GM12872 (cell line): ENCODE results near the gene KIF26A.

Experiments used
- CTCF ChIP-seq: IDR thresholded peaks from 3 replicates; pipeline ENCODE4 v1.5.1; 2011; ENCODE audit warnings: low read depth, mild to moderate bottlenecking, low read length, moderate library complexity; ENCODE audit not compliant: insufficient read depth

Gene KIF26A

GRCh38 chr14:104099096-104100041 lies 39.0 kb upstream of the KIF26A start:
- TF ChIP-seq CTCF, result no peak

- no peak for TF ChIP-seq CTCF
Measured at GRCh38 chr14:104100171-104101085, 38.0 kb upstream of the KIF26A start.

- no peak for TF ChIP-seq CTCF
Measured at GRCh38 chr14:104101086-104101621, 37.2 kb upstream of the KIF26A start.

GRCh38 chr14:104101651-104102281 lies 36.6 kb upstream of the KIF26A start:
- TF ChIP-seq CTCF, result no peak

GRCh38 chr14:104102282-104102914 lies 36.0 kb upstream of the KIF26A start:
- TF ChIP-seq CTCF, result no peak

GRCh38 chr14:104103061-104103445 lies 35.3 kb upstream of the KIF26A start:
- no peak for TF ChIP-seq CTCF
